Measurements from ENCODE around the gene PLPP4. TPM values are rescaled to one million over a fixed set of nuclear protein-coding genes. Genes with fewer than 3 reads are reported as not detected.

PLPP4 gene
- total and polyA plus RNA-seq, 10 of the 15 experiments (the other 5 are each of a cell fraction or from before 2014, with no cell fraction given), result 0.08 to 3.1 (median 0.26) TPM; not detected in 3

DNA sequence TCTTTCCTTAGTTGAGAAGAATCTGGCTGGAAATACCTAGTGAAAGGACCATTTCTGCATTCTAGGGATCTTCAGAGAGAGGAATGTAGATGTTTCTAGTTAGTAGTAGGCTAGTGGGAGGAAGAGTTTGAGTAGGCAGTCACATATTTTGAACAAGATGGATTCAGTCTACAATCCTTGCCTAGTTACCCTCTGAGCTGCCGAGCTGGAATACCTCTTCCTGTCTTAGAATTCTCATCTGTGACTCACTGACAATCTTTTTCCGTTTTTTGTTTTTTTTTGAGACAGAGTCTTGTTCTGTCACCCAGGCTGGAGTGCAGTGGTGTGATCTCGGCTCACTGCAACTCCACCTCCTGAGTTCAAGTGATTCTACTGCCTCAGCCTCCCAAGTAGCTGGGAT is 30.7 kb upstream of the PLPP4 start:
- no peak for FAIRE-seq
- POLR2A ChIA-PET, result no interaction called here

DNA sequence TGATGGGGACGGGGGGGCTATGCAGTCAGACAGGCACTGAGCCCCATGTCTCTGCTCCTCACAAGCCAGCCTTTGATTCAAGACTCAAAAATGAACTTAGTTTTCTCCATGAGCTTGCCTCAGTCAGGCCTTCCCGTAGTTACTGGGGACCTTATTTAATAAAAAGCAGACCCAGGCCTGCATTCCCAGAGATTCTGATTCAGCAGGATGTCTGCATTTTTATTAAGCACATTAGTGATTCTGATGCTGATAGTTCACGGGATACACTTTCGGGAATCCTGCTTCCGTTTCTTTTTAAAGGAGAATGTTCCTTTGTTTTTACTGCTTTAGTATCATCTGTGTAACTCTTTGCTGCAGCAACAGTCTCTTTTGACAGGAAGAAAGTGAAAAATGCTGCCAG is 28.3 kb upstream of the PLPP4 start:
- no peak for TF ChIP-seq TBL1XR1 (IDR thresholded peaks at IDR 0.05; ENCODE audit: low read depth, low read length)
- TF ChIP-seq KLF5 (IDR thresholded peaks at IDR 0.05; ENCODE audit: partially characterized antibody), result no peak
- no peak for TF ChIP-seq BHLHE40 (IDR thresholded peaks at IDR 0.05; ENCODE audit: borderline replicate concordance in 1 of 2, low read depth in 2 of 2, low read length in 1 of 2)
- no peak for TF ChIP-seq ETV6 (conservative IDR thresholded peaks at IDR 0.05 in 1 of 2, IDR thresholded peaks at IDR 0.05 in 1 of 2; ENCODE audit: borderline replicate concordance in 1 of 2, low read depth in 1 of 2)
- no peak for TF ChIP-seq POLR2AphosphoS2 (IDR thresholded peaks at IDR 0.05; ENCODE audit: low read depth, low read length)
- no peak for TF ChIP-seq NFYA (IDR thresholded peaks at IDR 0.05; ENCODE audit: borderline replicate concordance, low read depth, low read length)
- no peak for TF ChIP-seq LARP7 (IDR thresholded peaks at IDR 0.05)
- TF ChIP-seq GABPA (IDR thresholded peaks at IDR 0.05; ENCODE audit: low read depth), result no peak
- no peaks in the 10 kb centered on the region for H3K4me1 ChIP-seq (ENCODE audit: control insufficient read depth, insufficient read depth, low read length)
- ATAC-seq (no peak), FAIRE-seq (no peak), DNase-seq (ENCODE audit: low read depth, low spot score) (no peak)
- H3K27ac ChIP-seq (ENCODE audit: control insufficient read depth, insufficient read depth), result no peak overlapping the region
- H3K36me3 ChIP-seq (ENCODE audit: control insufficient read depth in 2 of 2, insufficient read depth in 2 of 2, low read length in 1 of 2), result no peaks in the 10 kb centered on the region
- H3K9me3 ChIP-seq (replicated peaks; ENCODE audit: control insufficient read depth, insufficient read depth, low read length), result no peaks in the 10 kb centered on the region
- SMC1A ChIA-PET (ENCODE audit: uncharacterized antibody, unreplicated experiment), result no interaction called here
- no peaks in the 10 kb centered on the region for H3K79me2 ChIP-seq (ENCODE audit: control insufficient read depth, insufficient read depth, low read length)
- intact Hi-C loops (cut with micrococcal nuclease; ENCODE audit: unreplicated experiment), result loop anchor here (10.0 kb wide), 1 partner anchor 204 kb away; no protein-coding TSS in a partner anchor
- H3K27me3 ChIP-seq (replicated peaks in 1 of 2; ENCODE audit: control insufficient read depth in 2 of 2, insufficient read depth in 2 of 2, low read length in 1 of 2), result peaks cover 0 to 5% of the 10 kb centered on the region in 2 experiments; a peak in 2 of 4 replicates
- POLR2A ChIA-PET, result no interaction called here
- H3K4me3 ChIP-seq, result no peak overlapping the region
- BruUV-seq (replicated peaks), result no TSS peak
- no peak overlapping the region for H2AFZ ChIP-seq (ENCODE audit: control insufficient read depth, low read depth, low read length)
- CTCF ChIA-PET, result no interaction called here
- RAD21 ChIA-PET (ENCODE audit: unreplicated experiment), result no interaction called here
- 30% methylated on average over 5 of the region's 5 CpGs for WGBS (ENCODE audit: insufficient coverage, insufficient replicate concordance, low lambda C conversion rate, missing lambda C conversion rate)
- in situ Hi-C loops (cut with MboI), result no loop called here
- no peak overlapping the region for H3K9ac ChIP-seq (ENCODE audit: control insufficient read depth, insufficient read depth, low read length)
- H3K4me2 ChIP-seq (ENCODE audit: control insufficient read depth, insufficient read depth), result no peak overlapping the region
- no peaks in the 10 kb centered on the region for H4K20me1 ChIP-seq (ENCODE audit: control insufficient read depth, insufficient read depth)

More for the DNA sequence above, 30.7 kb upstream of the PLPP4 start:
- Histone ChIP-seq H2AFZ (ENCODE audit: control insufficient read depth, low read depth, low read length) (no peak overlapping the region), H3K9ac (ENCODE audit: control insufficient read depth, insufficient read depth, low read length) (no peak overlapping the region), H3K9me3 (replicated peaks; ENCODE audit: control insufficient read depth, insufficient read depth, low read length) (no peaks in the 10 kb centered on the region), H3K4me2 (ENCODE audit: control insufficient read depth, insufficient read depth) (no peak overlapping the region), H3K79me2 (ENCODE audit: control insufficient read depth, insufficient read depth, low read length) (no peaks in the 10 kb centered on the region), H3K4me3 (no peak overlapping the region), H4K20me1 (ENCODE audit: control insufficient read depth, insufficient read depth) (no peaks in the 10 kb centered on the region), H3K27me3 (replicated peaks in 1 of 2; ENCODE audit: control insufficient read depth in 2 of 2, insufficient read depth in 2 of 2, low read length in 1 of 2) (peaks cover 0 to 5% of the 10 kb centered on the region in 2 experiments; a peak in 2 of 4 replicates), H3K4me1 (ENCODE audit: control insufficient read depth, insufficient read depth, low read length) (no peaks in the 10 kb centered on the region), H3K27ac (ENCODE audit: control insufficient read depth, insufficient read depth) (no peak overlapping the region), H3K36me3 (ENCODE audit: control insufficient read depth in 2 of 2, insufficient read depth in 2 of 2, low read length in 1 of 2) (no peaks in the 10 kb centered on the region)
- RAD21 ChIA-PET (ENCODE audit: unreplicated experiment), result interaction anchor here (4.2 kb wide), 1 partner anchor 310 kb away, joined by 34 read pairs; no protein-coding TSS in a partner anchor
- CTCF ChIA-PET, result interaction anchor here (1.0 to 4.9 kb wide), 2 partner anchors 180 to 310 kb away, joined by 3 to 64 read pairs; no protein-coding TSS in a partner anchor
- SMC1A ChIA-PET (ENCODE audit: uncharacterized antibody, unreplicated experiment), result interaction anchor here (0.6 kb wide), 1 partner anchor 847 kb away, joined by 4 read pairs; no protein-coding TSS in a partner anchor
- ATAC-seq (no peak), DNase-seq (ENCODE audit: low read depth, low spot score) (no peak)
- WGBS (ENCODE audit: insufficient coverage, insufficient replicate concordance, low lambda C conversion rate, missing lambda C conversion rate), result 7% methylated on average over 3 of the region's 3 CpGs
- TF ChIP-seq ZNF24 (IDR thresholded peaks at IDR 0.05), result no peak
- TF ChIP-seq KLF5 (IDR thresholded peaks at IDR 0.05; ENCODE audit: partially characterized antibody), result no peak
- in situ Hi-C loops (cut with MboI) (no loop called here), intact Hi-C loops (cut with micrococcal nuclease; ENCODE audit: unreplicated experiment) (loop anchor here (10.0 kb wide), 1 partner anchor 202 kb away; no protein-coding TSS in a partner anchor)
- no TSS peak for BruUV-seq (replicated peaks)

Measured in GM12878 (cell line).